Measurements from ENCODE around the gene GPR12.
"Not testable (repeated sequence)": the region's sequence is repeated elsewhere in the genome, so short reads cannot be mapped to it uniquely, and the experiment has no call there.

The GPR12 gene

DNA sequence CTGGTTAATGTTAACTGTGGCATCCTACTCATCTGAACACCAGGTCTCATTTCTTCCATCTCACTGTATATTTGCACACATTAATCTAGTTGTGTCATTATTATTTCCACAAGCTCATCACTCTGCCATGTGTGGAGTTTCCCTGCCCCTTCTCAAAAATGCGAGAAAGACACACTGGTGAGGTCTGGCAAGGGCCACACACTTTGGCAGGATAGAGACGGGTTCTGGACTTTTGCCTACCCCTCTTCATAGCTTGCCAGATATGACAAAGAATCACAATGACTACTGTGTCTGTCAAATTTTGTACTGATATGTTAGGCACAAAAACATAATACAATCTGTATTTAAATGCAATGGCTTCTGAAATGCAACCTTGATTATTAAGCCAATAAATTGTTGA lies 12.9 kb downstream of the GPR12 start:
- DNase-seq (ENCODE audit: low spot score), result no peak

DNA sequence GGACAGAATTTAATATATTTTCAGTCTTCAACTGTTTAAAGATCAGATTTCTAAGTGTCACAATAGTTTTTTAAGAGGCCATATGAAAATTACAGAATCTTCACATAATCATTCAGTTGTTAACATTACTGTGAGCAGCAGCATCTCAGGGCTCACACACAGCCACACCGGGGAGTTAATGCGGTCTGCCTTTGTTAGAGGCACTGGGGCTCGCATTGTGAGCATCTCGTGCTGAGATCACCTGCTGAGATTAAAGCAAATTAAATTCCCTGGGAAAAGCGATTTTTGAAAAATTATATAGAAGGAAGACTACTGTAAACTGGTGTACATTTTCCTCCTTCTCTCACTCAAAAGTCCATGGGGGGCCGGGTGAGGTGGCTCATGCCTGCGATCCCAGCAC lies 16.6 kb downstream of the GPR12 start:
- DNase-seq (ENCODE audit: low spot score), result no peak

DNA sequence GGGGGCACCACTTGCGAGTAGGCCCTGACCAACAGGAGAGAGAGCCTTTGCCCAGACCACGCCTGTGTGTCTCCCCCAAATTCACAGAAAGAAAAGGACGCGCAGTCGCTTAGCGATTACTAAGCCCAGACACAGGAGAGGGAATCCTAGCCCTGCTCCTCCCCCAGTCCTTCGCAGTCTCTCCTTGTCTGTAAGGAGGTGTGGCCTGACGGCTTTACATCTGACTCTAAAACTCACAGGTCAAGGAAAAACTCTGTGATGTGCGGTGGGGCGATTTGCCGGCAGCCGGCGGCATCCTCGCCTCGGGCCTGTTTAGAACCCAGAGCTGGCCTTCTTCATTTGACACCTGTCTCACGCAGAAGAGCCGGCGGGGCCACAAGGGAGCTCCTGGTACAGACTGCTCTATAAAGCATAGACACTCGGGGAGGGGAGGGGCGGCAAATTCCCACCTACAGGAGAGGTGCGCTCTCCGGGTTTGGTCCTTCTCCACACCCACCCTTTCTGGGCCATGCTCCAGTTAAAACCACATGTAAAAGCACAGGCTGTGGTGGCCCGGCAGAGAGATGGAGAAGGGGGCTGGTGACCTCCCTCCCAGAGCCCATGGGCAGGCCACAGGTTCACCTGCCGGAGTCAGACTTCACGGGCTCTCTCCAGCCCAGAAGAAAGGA lies 17.8 kb downstream of the GPR12 start:
- DNase-seq (ENCODE audit: low spot score), result no peak

DNA sequence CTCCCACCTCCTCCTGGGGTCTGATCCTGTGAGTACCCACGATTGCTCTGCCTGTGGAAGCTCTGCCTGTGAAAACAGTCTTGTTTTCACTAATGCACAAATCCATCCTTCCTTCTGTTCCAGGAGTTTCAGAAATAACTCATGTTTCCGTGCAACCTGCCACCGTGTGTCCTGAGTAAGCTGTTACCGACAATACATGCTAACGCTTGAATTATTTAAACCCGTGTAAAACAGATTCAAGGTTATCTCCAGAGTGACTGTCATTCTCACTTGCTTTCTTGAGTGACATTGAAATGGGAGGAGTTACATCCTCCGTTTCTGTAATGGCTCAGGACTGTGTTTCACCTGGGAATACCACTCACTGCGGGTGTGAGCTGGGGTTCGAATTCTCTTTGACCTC lies 24.9 kb downstream of the GPR12 start:
- DNase-seq (ENCODE audit: low spot score), result no peak

GRCh38 chr13:26727633-26728032 lies 33.0 kb downstream of the GPR12 start:
- DNase-seq (ENCODE audit: low spot score), result no peak

GRCh38 chr13:26727122-26727521 lies 33.5 kb downstream of the GPR12 start:
- no peak for DNase-seq (ENCODE audit: low spot score)

GRCh38 chr13:26726684-26727083 lies 33.9 kb downstream of the GPR12 start:
- DNase-seq (ENCODE audit: low spot score), result no peak

DNA sequence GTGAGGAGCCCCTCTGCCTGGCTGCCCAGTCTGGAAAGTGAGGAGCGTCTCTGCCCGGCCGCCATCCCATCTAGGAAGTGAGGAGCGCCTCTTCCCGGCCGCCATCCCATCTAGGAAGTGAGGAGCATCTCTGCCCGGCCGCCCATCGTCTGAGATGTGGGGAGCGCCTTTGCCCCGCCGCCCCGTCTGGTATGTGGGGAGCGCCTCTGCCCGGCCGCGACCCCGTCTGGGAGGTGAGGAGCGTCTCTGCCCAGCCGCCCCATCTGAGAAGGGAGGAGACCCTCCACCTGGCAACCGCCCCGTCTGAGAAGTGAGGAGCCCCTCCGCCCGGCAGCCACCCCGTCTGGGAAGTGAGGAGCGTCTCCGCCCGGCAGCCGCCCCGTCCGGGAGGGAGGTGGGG lies 37.0 kb downstream of the GPR12 start:
- DNase-seq (ENCODE audit: low spot score), result not testable (repeated sequence)

GRCh38 chr13:26722321-26722720 lies 38.3 kb downstream of the GPR12 start:
- DNase-seq (ENCODE audit: low spot score), result no peak

DNA sequence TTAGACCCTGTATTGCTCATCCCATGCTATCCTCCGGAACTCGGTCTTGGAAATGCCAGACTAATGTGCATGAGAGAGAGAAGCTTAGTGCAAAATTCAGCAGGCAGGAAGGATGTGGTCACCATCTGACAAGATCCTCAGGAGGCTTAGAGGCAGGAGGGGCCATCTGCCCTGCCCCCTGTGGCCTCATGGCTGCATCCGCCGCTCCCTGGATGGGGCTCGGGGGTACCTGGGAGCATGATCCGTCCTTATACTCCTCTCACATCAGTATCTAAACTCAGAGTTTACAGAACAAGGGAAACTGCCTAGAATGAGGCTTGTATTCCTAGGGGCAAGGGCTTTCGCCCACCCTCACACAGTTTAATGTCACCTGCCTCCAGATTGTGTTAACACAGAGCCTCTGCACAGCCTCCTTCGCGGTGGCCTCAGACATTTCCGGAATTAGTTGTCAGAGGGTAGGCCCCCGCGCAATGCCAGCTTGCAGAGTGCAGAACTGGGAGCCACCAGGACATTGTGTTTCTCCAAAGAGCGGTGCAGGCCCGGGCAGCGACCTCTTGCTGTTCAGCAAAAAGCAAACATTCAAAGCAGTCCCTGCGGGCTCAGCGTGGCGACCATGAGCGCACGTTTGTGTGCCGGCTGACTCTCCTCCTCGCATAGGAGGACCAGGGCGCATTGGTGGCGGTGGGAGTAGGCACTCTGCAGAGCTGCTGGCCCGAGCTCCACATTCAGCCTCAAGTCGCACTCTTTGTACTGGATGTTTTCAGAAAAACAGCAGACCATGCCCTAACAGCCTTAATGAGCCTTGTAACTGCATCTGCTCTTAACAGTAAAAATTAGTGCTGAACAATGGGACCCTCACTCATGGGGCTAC lies 39.1 kb downstream of the GPR12 start:
- no peak for DNase-seq (ENCODE audit: low spot score)

DNA sequence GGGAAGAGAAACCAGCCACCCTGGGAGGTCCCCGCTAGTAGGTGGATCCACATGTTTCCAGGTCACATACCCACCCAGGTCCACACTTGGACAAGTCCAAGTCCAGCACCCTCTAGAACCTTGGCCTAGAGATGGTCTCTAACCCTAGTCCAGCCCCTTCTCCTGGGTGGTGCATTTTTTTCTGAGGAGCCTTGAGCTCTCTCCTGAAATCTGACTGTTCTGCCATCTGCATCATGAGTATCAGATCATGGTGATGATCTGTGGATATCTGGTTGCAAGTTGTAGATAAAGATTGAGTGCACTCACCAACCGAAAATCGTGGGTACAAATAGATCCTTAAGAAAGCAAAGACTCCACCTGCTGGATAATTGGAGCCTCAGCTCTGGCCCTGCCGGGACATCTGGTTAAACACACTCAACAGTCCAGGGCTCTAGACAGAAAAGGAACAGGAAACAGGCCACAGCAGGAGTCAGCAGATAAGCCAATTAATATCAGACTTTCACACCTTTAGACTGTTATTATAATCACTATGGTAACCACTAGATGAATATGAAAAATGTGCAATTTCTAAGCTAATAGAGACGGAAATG lies 41.1 kb downstream of the GPR12 start:
- no peak for DNase-seq (ENCODE audit: low spot score)

- no peak for DNase-seq (ENCODE audit: low spot score)
These were observed 41.7 kb downstream of the GPR12 start for GRCh38 chr13:26718872-26719271.

GRCh38 chr13:26718146-26718545 lies 42.4 kb downstream of the GPR12 start:
- no peak for DNase-seq (ENCODE audit: low spot score)

GRCh38 chr13:26716984-26717383 lies 43.6 kb downstream of the GPR12 start:
- no peak for DNase-seq (ENCODE audit: low spot score)

DNA sequence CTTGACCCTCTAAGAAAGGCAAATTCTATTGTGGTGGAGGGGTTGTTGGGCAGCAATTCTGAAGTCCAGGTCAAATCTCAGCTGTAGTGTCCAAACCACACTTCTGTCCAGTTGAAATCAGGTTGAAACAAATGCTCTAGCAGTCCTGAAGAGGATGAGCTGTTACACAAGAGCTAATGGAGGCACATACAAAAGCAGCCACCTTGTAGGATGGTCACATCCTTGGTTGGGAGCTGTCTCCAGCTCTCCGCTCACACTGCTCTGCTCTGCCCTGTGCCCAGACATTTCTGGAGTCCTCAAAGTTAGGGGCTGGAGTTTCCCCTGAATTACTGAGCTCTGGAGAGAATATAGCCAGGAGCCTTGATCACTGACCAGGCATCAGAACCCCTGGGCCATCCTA lies 47.2 kb downstream of the GPR12 start:
- no peak for DNase-seq (ENCODE audit: low spot score)

- no peak for DNase-seq (ENCODE audit: low spot score)
These were observed 49.4 kb downstream of the GPR12 start for GRCh38 chr13:26711211-26711610.

DNA sequence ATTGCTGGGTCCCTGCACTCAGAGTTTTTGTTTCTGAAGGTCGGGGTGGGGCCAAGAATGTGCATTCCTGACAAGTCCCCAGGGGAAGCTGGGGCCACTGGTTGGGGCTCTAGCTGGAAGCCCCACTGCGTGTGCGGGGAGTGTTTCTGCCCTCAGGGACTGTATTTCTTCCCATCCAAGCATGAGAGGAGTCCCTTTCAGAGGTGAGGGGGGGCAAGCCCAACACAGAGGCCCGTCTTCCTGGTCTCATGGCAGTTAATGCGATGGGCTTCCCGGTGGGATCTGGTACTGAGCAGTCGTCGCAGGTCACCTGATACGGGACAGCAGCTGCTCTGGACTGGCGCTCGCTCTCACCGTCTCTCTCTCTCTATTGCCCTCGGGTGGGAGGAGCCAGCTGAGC lies 50.4 kb downstream of the GPR12 start:
- DNase-seq (ENCODE audit: low spot score), result no peak

DNA sequence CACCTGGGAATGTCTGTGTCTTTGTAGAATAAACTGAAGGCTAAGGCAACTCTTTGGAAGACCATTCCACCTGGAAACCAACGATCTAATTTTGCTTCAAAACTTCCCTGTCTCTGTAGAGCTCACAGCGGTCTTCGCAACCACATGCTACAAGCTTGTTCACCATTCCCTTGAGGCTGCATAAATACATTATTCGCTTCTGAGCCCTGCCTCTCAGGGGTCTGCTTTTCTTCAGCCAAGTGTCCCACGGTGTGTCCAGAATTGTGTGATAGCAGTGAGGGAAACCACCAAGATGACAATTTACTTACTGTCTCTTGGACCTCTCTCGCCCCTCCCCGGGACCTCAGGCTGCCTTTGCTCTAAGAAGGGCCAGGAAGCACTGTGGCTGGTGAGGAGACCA lies 51.1 kb downstream of the GPR12 start:
- no peak for DNase-seq (ENCODE audit: low spot score)

DNA sequence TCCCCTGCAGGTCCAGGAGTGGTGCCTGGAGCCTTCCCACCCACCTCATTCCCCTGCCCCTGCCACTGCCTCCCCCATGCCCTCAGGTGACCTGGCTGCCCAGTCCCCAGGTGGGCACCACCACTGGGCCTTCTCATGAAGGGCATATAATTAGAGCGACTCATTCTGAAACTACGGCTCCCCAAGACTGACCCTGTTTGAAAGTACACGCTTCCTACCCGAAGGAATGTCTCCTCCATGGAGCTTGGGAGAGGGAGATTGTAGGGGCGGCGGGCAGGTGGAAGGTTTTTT lies 52.6 kb downstream of the GPR12 start:
- no peak for DNase-seq (ENCODE audit: low spot score)

- peak; percentile 70 for DNase-seq (ENCODE audit: low spot score)
These were observed 53.2 kb downstream of the GPR12 start for GRCh38 chr13:26707122-26708006.

GRCh38 chr13:26706381-26706780 lies 54.2 kb downstream of the GPR12 start:
- DNase-seq (ENCODE audit: low spot score), result no peak

DNA sequence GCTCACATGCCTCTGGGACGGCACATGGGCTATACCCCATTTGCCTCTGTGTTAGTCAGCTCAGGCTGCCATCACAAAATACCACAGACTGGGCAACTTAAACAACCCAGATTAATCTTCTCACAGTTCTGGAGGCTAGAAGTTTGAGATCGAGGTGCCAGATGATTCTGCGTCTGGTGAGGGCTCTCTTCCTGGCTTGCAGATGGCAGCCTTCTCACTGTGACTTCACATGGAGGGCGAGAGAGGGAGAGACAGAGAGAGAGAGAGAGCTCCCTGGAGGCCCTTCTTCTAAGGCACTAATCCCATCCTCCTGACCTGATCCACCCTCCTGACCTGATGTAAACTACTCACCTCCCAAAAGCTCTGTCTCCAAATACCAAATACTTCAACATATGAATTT lies 55.0 kb downstream of the GPR12 start:
- no peak for DNase-seq (ENCODE audit: low spot score)

All from pons (tissue), 1 donor.